NCI-H187 treated with DMSO at 0.1 percent for 48 hours (cell line): ENCODE data around the gene ZCCHC14.
"Not testable (repeated sequence)": the region's sequence is repeated elsewhere in the genome, so short reads cannot be mapped to it uniquely, and the experiment has no call there.

Source experiments
- DNase-seq: peaks from one replicate; lab custom pipeline; 2025; lab: John Stamatoyannopoulos, UW

Gene ZCCHC14

DNA sequence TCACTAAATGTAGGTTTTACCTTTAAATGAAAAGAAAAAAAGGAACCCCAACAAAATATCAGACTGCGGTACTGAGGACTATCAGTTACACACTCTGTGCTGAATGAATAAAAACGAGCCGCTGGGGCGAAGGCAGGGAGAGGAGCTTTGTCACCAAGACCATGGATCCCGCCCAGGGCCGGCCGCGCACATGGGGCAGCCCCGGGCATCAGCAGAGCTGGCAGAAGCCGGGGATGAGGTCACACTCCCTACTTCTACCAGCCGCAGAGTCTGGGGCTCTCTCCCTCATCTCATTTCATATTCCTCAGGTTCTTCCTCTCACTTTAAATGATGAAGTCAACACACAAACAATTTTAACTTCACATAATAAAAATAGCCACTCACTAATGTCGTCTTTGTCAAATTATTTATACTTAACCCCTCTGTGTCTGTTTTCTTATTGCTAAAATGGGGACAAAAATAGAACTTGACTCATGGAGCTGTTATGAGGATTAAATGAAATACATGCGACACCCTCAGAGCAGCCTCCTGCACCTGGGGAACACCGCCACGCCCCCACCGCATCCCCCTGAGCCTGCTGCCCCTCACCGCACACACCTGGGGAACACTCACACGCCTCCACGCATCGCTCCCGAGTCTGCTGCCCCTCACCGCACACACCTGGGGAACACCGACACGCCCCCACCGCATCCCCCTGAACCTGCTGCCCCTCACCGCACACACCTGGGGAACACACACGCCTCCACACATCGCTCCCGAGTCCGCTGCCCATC lies 15.4 kb downstream of the ZCCHC14 start:
- not testable (repeated sequence) for DNase-seq

DNA sequence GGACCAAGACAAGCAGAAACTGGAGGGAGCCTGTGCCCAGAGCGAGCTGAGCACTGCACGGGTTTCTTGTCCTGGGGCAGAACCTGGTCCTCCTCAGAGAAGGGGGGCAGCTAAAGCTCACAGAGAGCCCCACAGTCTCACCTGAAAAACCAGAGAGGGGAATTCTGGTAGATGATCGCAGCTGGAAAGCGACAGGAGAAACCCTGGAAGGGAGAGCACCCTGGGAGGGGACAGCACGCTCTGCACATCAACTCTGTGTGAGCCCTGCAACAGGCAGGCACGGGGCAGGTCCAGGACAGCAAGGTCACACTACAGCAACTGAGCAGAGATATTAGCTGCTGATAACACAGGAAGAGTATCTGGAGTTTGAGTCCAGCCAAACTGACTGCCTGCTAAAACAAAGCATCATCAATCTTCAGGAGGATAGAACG lies 18.2 kb downstream of the ZCCHC14 start:
- no peak for DNase-seq

DNA sequence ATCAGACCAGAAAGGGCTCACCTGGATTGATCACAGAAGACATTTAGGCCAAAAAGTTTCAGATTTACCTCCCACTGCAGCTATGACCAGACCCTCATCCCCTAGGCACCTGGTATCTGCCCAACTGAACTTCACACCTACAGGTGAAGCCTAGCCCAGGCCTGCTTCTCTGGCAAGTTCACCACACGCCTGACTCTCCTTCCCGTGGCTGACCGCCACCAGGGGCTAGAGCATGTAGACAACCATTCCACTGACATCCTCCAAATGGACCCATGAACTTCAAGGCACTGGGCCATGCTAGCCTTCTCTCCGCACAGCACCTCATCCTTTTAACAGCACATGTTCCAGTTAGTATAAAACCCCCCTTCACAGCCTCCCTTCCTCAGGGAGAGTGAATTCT lies 18.8 kb downstream of the ZCCHC14 start:
- no peak for DNase-seq

DNA sequence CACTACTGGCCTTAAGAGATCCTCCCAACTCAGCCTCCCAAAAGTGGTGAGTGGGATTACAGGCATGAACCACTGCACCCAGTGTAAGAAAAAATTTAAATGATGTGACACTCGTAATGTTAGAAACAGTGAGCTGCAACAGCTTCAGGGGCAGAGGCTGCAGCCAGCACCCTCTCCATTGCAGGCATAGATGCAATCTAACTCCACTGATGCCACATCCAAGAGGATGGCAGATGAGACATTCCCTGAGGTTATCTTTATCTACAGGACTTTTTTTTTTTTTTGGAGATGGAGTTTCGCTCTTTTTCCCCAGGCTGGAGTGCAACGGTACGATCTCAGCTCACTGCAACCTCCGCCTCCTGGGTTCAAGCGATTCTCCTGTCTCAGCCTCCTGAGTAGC lies 19.9 kb downstream of the ZCCHC14 start:
- no peak for DNase-seq

DNA sequence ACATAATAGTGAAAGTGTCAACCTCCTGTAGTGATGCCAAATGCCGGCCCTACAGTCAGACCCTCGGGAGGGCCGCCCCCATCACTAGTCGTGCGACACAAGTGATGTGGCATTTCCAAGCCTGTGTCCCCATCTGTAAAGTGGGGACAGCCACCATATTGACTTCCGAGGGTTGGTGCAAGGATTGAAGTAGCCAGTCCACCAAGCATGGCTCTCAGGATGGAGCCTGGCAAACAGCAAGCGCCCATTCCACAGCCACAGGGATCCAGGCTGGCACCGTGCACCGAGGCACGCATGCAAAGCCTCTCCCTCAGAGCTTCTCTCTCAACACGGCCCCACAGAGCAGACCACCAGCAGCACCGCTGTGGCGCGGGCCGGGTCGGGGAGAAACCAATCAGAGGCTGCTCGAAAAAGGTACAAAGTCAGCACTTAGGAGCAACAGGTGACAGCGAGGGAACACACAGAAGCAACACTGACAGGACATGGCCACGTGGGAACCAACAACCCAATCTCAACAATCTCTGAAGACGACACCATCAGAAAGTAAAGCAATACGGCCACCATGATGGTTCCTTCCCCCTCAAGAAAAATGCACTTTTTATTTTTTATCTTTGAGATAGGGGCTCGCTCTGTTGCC lies 20.6 kb downstream of the ZCCHC14 start:
- DNase-seq, result no peak

DNA sequence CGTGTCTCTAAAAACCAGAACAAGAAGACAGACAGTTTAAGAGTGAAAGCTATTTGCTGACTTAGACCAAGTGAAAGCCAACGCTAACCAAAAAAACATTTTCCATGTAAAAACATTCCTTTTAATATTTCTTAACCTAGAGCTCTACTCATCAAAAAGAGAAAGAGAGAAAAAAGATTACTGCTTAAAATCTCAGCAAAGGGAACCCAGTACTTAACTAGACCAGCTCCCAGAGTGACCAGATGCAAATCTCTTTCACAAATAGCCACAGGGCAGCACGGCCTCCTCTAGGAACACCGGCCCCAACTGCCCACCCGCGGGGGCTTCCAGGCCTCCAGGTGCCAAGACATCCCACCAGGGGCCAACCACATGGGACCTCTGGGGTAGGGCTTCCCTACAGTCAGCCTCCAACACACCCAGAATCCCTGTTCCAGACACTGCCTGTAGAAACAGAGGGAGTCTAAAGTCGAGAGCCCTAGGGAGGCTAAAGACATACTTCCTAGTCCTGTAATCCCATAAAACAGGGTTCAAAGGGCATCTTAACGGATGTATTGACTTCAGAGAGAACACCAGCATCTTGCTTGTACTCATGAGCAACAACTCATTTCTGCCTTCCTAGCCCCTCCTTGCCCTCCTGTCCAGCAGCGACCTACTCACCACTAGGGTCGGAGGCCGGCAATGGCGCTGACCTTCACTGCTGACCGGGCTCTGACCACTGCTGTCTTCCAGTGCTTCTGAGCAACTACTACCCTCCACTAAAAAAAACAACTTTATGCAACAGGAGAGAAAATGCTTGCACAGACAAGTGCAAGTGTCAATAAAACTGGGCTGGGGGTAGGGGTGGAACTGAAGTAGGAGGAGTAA lies 21.3 kb downstream of the ZCCHC14 start:
- DNase-seq, result no peak

DNA sequence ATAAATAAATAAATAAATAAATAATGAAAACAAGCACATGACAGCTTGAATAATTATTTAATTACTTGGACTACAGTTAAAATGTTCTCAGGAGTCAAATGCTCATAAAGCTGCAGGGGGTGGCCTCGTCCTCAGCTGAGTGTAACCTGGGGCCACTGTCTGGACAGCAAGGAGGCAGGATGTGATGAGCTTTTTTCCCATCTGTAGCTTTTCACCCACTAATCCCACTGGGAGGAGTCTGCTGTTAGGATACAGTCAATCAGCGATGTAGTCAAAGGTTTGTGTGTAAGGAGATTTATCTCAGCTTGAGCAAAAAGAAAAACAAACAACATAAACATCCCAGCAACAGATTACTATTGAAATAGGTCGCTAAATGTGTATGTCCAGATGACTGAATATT lies 22.5 kb downstream of the ZCCHC14 start:
- no peak for DNase-seq

DNA sequence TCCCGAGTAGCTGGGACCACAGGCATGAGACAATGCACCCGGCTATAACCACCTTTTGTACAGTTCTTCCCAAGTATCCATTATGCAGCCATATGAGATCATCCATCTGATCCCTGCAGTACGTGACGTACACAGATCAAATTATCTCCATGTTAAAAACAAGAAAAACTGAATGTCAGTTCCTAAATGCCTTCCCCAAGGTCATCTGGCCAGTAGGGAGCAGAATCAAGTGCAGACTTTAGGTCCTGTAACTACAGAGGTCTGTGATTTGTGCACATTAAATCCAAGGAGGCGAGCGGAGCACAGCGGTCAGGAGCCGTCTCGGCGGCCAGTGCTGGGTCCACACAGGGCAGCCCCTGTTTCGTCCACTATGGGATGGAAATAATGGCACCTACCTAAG lies 23.7 kb downstream of the ZCCHC14 start:
- DNase-seq, result no peak

DNA sequence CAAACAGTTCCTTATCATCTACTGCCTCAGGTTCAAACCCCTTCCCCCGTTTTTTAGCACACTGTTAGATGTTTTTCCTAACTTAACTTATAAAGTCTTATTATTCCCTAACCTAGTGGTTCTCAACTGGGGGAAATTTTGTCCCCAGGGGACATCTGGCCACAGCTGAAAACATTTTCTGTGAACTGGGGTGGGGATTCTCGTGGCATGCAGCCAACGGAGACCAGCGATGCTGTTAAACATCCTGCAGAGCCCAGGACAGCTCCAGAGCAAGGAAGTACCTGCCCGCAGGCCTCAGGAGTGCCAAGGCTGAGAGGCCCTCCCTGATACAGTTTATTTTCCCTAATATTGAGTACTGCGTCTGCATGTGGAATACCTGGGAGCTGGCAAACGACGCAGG lies 24.3 kb downstream of the ZCCHC14 start:
- no peak for DNase-seq

DNA sequence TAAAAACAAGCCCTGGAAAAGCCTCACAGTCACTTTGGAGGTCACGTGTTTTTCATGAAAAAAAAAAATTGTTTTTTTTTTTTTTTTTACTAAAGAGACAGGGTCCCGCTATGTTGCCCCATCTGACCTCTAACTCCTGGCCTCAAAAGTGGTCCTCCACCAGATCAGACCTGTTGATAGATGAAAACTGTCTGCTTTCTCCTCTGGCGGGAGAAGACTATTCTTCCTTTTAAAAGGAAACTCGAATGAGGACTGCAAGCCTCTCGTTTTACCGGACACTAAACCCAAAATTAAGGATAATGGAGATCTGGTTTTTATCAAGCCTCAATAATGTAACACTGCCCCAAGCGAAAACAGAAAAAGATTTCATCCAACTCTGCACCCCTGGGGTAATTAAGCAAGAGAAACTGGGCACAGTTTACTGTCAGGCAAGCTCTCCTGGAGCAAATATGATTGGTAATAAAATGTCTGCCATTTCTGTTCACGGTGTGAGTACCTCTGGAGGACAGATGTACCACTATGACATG lies 25.8 kb downstream of the ZCCHC14 start:
- DNase-seq, result no peak

DNA sequence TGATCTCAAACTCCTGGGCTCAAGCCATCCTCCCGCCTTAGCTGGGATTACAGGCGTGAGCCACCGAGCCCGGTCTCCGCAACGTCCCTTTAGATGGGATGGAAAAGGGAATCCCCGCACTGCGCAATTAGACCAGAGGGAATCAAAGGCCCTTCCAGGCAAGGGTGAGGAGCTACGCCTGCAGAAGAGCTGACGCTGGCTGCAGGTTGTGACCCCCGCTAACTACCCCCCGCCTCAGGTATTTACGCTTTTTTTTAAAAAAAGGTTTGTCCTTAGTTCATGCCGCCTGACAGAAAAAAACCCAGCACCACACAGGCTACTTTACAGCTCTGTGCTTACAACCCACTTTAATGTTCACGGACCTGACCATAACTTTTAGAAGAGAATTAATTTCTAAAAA lies 26.9 kb downstream of the ZCCHC14 start:
- DNase-seq, result no peak

DNA sequence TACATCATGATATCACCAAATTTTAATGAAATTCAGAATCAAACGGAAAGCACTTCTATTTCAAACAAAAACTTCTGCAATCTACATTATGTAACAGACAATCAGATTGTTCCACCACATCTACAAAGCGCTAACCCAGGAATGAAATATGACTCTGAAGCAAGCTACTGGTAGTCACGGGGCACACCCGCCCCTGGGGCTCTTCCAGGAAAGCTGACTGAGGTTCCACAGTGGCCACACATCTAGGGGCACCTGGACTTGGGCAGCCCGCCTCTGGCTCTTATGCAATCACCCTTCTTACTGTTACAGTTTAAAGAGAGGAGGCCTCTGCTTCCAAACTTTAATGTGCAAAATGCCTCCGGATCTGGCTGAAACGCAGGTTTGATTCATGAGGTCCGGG lies 27.5 kb downstream of the ZCCHC14 start:
- no peak for DNase-seq

DNA sequence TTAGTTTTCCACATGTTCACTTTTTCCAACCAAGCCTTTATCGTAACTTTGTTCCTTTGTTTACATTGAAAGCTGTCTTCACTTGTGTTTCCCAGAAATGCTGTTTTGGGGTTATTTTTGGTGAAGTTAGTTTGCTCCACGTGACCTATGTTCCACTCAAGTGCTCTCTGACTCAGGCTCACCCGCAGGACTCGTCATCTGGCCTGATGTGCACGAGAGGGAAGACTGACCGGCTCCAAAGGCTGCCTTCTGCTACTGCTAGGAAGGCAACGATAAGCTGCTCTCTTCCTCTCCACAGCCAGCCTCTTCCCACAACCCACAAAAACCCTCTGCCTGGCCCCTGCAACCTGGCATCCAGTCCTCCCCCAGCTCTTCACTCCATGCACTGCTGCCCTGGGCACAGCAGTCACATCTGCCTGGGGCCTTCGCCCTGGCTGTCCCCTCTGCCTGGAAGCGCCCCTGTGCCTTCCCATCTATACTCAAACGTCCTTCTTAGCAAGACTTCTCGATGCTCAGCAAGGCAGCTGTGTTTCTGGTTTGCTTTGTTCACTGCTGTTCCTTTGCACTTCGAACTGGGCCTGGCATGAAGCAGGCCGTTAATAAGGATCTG lies 28.0 kb downstream of the ZCCHC14 start:
- DNase-seq, result no peak

DNA sequence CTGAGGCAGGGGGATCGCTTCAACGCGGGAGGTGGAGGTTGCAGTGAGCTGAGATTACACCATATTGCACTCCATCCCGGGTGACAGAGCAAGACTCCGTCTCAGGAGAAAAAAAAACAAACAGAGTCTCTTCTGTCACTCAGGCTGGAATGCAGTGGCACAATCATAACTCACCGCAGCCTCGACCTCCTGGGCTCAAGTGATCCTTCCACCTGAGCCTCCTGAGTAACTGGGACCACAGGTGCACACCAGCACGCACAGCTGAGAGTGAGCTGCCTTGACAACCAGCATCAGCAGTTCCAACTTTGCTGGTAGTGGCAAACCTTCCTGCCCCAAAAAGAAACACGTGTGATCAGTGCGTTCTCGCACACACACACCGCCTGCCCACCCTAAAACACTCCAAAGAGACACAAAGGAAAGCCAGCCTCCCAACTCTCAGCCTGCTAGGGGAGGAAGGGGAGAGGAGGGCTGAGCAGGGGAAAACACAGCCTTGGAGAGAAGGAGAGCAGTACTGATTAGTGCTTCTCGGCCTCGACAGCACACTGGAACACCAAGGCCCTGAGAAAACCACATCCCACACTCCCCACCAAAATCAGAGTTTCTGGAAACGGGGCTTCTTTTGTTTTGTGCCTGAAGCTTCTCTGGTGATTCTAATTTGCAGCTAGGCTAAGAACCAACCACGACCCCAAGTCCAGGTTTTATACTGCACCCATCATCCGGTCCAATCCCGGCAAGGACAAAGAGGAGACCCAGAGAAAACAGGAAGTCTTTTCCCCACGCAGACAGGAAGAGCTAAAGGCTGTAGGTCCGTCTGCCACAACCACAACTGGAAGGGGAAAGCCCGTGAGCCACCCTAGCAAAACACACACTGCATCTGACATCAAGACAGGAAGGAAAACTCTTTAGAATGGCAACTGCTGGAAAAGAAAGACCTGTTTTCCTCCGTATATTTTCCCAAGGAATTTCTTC lies 28.8 kb downstream of the ZCCHC14 start:
- DNase-seq, result no peak

DNA sequence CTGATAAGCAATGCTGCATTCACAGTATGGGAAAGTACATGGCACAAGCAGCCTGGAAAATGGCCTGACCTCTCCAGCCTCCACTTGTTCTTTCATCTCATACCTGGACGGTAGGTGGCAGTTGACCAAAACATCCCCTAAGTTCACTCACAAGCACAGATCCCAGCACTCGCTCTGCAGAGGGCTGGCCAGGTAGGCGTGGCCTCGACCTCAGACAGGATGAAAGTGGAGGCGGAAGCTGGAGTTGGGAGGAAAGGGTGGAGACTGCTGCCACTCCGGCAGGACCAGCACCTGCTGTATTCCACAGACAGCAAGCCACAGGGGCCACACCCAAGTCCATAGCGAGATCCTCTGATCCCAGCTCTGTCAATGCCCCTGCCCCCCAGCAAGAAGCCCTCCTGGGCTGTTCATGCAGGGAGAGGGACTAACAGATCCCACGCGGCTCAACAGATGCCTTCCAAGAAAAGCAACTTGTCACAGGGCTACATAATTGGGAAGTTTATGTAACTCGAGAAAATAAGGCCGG lies 31.3 kb downstream of the ZCCHC14 start:
- DNase-seq, result peak; percentile 49

DNA sequence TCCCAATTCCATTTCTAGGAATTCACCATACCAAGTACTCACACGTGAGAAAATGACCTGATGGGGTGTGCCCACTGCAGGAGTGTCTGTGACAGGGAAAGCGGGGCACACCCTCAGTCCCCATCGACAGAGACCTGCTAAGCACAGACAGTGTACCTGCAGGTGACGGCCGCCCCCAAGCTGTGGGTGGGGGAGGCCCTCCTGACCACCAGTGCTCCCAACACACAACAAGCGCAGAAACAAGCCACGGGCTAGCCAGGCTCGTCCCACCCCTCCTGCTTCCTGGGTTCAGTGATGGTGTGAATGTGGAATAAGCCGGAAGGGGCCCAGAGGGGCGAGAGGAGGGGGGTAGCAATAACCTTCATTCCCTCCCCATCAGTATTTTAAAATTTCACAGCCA lies 31.9 kb downstream of the ZCCHC14 start:
- no peak for DNase-seq

DNA sequence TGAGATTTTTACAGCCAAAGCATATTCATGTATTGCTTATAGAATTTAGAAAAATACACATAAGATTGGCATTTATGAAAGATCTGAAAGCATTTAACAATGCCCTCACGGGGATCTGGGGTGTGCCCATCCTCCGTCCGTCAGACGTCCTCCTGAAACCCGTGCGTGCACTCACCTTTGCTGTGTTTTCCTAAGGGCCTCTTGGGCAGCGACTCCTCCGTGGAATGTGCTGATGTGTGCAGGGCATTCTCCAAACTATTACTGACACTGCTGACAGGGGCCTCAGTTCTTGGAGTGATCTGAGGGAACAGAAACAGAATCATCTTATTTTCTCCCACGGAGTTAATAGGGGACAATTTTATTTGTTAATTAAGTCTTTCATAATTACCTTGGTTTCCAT lies 33.0 kb downstream of the ZCCHC14 start:
- DNase-seq, result no peak

DNA sequence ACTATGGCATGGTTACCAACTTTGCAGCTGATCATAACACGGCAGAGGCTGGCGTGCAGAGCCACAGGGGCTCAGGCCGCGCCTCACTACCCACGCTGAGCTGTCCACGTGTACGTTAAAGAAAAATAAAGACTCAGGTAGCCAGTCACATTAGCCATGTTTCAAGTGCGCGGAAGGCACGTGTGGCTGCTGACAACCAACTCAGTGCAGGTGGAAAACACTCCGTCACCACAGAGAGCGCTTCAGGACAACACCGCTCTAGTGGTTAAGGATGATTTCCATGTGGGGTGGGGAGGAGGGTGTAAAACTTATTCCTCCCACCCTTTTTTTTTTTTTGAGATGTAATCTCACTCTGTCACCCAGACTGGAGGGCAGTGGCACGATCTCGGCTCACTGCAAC lies 33.8 kb downstream of the ZCCHC14 start:
- DNase-seq, result no peak

DNA sequence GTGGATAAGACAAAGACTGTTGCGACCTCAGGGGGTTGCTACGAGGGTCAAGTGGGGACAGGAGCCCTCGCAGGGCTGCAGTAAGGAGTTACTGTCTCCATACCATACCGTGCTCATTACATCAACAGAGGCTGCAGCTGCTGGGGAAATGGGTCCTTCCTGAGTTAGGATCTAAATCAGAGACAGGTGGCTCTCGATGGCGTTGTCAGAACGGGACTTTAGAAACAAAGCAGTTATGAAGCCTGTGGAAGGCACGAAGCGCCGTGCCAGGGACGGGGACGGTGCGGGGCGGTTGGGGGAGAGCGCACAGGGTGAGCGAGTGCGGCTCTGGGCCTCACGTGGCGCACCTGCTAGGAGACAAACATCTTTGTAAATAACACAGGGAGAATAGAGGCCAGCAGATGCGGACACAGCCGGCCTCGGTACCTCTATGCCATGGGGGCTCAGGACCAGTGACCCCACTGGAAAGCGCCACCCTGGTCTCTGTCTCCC lies 34.4 kb downstream of the ZCCHC14 start:
- DNase-seq, result no peak

DNA sequence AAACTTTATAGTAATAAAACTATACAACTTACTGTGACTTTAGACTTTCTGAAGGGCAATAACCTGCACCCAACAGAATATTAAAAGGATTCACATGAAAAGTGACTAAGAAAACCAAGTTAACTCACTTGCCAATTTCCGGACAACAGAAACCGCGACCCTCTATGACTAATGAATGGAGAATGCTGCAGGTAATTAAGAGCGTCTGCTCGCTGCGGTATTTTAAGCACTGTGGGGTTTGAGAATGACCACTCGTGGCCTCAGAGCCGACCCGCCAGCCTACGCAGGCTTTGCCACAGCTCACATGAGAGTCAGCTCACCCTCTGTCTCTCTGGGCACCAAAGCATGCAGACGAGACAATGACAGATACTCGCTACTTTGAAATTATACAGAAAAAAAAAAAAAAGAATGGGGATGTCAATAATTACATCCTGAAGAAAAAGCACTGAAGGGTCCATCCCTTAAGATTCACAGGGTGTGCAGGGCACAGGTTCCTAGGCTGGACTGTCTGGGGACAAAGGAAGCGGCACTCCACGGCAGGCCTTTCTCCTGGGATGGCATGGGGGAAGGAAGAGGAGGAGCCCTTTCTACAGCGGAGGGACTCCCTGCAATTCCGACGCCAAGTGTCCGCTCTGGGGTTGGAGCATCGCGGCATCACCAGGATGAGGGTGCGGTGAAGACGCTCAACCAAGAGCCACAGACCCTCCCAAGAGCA lies 35.0 kb downstream of the ZCCHC14 start:
- DNase-seq, result no peak
